OCI-M2 (cell line): ENCODE measurements around the gene CA10.

Experiments used
- DNase-seq: peaks from one replicate; lab custom pipeline; 2025; ENCODE audit not compliant: unreplicated experiment; lab: John Stamatoyannopoulos, UW

CA10 gene

GRCh38 chr17:51734462-51734861, 424.1 kb downstream of the CA10 start:
- DNase-seq = no peak

GRCh38 chr17:51733166-51733565, 425.3 kb downstream of the CA10 start:
- DNase-seq = no peak

- DNase-seq = no peak
Measured at GRCh38 chr17:51731941-51732722, 426.4 kb downstream of the CA10 start.

GRCh38 chr17:51730303-51731050, 428.0 kb downstream of the CA10 start:
- no peak for DNase-seq

GRCh38 chr17:51725185-51725584, 433.3 kb downstream of the CA10 start:
- no peak for DNase-seq

GRCh38 chr17:51724043-51724580, 434.4 kb downstream of the CA10 start:
- no peak for DNase-seq

GRCh38 chr17:51722994-51723393, 435.5 kb downstream of the CA10 start:
- DNase-seq = no peak

- no peak for DNase-seq
Measured at GRCh38 chr17:51721730-51722129, 436.8 kb downstream of the CA10 start.

- DNase-seq = no peak
Measured at GRCh38 chr17:51720439-51720838, 438.1 kb downstream of the CA10 start.

GRCh38 chr17:51718983-51719382, 439.5 kb downstream of the CA10 start:
- DNase-seq = no peak

GRCh38 chr17:51711581-51711980, 446.9 kb downstream of the CA10 start:
- no peak for DNase-seq

GRCh38 chr17:51710634-51710979, 447.9 kb downstream of the CA10 start:
- DNase-seq = no peak

- no peak for DNase-seq
Measured at GRCh38 chr17:51709694-51710633, 448.6 kb downstream of the CA10 start.

- DNase-seq = no peak
Measured at GRCh38 chr17:51707216-51707615, 451.3 kb downstream of the CA10 start.

GRCh38 chr17:51706093-51706492, 452.4 kb downstream of the CA10 start:
- no peak for DNase-seq

GRCh38 chr17:51703361-51704341, 454.9 kb downstream of the CA10 start:
- no peak for DNase-seq

GRCh38 chr17:51702963-51703360, 455.6 kb downstream of the CA10 start:
- DNase-seq = no peak

- no peak for DNase-seq
Measured at GRCh38 chr17:51701501-51701900, 457.0 kb downstream of the CA10 start.

GRCh38 chr17:51700011-51700760, 458.3 kb downstream of the CA10 start:
- no peak for DNase-seq
